GM19372 (cell line): Measurements from ENCODE around the gene CUL2.
A peak's percentile ranks its signal among the peaks of the same experiment; 100 is the strongest.

ENCODE experiments used
- ATAC-seq: cut with Tn5 transposase; IDR thresholded peaks from one replicate; pipeline ENCODE4 v1.9.1; 2021; ENCODE audit warnings: mild to moderate bottlenecking, low read depth, moderate library complexity; ENCODE audit not compliant: unreplicated experiment

The CUL2 gene

DNA sequence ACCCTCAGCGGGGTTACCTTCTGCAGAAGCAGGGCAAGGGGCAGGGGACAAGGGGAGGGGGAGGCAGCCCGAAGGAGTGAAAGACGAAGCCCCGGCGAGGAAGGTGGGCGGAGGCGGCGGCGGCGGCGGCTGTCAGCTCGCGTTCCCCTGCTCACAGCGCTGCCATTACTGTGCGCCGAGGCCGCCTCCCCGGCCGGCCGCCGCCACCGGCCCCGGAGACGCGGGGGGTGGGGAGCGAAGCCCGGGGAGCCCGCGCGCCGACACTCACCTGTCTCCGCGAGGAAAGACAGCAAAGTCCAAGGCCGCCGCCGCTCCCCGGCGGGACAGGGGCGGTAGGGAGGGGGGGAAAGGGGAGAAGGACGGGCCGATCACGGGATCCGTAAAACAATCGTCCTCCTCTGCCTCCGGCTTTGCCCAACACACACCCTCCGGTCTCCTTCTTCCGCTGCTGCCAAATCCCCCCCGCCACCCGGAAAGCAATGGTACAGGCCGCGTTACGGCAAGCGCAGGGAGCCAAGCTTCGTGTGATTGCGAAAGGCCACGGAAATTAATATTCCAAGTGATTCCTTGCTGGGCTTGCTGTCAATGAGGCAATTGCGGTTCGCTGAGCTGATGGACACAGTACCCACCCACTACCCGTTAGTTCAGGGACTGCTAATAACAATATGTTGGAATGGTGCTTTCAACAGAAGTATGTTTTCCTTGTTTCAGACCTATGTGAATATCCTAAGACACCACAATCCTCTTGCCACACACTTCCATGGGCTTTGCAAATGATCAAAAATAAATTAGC, at the start of gene CUL2:
Gene CUL2 (minus strand): TSS at position 180 of the 793 bp plus-strand sequence. CDS start 19,024 bp downstream, outside the sequence.
- ATAC-seq = peak; percentile 94

DNA sequence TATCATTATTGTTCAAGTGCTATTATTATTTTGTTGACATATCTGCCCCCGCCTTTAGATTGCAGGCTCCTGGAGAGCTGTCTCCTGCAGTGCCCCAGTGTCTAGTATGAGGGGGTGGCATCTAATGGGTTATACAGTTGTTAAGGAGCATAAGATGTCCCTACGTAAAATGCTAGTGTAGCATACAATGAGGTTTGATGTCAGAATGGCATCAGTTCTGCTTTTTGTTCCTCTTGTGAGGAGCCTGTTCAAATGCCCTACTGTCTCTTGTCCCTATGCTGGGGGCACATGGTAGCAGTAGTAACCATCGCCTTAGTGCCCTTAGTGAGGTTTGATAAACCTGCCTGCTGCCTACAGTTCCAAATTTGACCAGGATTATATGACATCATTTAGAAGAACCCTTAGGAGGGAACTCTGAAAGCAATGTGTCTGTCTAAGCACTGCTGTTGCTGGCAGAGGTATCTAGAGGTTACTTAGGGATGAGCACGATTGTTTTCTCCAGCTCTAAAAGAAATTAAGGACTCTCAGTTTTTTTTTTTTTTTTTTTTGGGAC, 46.2 kb upstream of the CUL2 start:
- ATAC-seq = peak; percentile 44

DNA sequence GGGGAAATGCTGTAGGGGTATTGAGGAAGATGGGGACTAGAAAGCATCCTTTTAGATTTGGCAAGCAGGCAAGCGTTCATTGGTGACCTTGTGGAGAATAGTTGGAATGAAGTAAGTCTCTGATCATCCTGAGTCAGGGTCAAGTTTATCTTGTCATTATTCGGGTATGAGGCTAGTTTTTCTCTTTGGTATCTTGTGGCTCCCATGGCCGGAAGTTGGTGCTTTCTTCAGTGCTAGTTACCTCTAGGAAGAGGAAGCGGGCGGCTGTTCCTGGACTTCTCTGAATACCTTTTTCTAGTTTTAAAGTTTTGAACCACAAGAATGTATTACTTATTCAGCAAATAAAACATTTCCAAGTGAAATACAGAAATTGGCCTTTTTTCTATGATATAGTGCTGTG, 45.7 kb upstream of the CUL2 start:
- ATAC-seq = no peak

DNA sequence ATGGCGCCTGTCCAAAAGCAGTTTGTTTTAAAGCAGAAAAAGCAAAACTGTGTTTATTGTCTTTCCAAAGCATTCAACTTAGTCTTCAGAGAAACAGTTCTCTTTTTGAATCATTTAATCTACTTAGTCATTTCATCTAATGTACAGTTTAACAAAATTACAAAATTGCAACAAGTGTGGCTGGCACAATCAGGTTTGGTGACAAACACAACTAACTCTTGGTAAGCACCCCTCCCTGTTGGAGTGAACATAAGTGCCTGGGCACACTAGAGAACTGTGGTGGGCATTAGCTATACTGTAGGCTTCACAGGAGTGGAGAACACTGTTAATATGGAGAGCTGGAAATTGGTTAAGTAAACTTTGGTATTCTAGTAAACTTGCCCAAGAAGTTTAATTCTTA, 43.4 kb upstream of the CUL2 start:
- no peak for ATAC-seq

DNA sequence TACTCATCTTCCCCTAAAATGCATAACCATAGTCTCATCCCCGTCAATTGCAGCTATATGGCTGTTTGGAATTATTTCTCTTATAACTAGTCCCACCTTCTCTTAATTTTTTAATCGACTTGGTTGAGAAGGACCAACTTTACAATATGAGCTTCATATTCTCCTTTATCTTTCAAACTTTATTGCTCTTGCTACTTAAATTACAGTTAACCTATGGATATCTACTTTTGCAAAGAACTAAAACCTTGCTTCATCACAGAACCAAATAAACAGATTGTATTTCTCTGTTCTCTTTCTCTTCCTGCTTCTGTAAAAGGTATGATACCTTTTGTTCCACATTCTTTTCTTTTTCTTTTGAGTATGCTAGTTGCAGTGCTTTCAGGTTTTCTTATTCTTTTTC, 42.6 kb upstream of the CUL2 start:
- no peak for ATAC-seq

DNA sequence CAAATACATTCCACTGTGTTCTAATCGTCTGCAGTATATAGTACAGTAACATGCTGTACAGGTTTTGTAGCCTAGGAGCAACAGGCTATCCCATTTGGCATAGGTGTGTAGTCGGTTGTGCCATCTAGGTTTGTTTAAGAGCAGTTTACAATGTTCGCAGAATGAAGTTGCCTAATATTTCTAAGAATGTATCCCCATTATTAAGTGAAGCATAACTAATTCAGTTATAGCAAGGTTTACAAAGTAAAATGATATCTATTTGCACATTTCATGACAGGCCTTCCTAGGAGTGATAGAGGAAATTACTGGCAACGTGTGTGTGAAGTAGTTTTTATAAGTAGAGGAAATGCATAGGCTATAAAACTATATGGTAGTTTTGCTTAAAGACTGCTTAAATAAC, 40.5 kb upstream of the CUL2 start:
- ATAC-seq = no peak

DNA sequence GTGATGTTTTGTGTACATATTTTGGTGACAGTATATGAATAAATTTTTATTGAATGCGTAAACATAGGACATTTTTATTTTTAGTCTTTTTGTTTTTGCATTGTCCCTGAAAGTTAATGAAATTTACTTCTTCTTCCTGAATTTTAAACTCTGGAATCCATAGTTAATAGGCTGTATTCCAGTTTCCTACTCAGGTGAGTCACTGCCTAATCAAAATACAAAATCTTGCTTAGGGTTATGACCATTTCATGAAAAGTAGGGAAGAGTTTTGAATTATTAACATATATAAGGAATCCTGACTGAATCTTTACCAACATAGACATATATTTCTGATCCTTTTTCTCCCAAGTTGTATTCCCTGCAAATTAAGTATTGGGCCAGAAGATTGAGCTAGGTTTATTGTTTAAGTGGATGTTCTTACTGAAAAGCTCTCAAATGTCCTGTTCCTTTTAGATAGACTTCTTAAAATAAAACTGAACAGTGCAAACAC, 39.1 kb upstream of the CUL2 start:
- no peak for ATAC-seq

DNA sequence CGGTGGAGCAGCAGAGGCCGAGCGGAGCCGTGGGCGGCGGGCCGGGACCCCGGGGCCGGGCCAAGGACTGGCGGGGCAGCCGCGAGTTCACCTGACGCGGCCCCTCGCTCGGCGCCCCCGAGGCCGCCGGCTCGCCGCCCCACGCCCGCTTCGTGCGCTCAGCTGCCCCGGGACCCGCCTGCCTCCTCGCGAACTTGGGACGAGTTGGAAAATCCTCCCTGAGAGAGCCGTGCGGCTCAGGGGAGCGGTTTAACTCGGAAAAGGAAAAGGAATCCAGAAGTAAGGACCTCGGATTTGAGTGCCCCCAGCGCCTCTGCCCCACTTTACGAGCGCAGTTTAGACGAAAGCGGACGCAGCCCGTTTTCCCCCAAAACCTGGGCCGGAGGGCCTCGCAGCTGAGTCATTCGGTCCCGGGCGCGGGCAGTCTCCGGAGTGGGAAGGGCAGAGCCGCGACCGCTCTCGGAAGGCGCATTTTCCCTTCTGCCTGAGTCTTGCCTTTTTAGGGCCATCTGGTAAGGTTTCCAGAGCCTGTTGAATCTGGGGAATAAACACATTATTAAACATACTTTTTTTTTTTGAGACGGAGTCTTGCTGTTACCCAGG, 37.2 kb upstream of the CUL2 start:
- peak; percentile 10 for ATAC-seq

DNA sequence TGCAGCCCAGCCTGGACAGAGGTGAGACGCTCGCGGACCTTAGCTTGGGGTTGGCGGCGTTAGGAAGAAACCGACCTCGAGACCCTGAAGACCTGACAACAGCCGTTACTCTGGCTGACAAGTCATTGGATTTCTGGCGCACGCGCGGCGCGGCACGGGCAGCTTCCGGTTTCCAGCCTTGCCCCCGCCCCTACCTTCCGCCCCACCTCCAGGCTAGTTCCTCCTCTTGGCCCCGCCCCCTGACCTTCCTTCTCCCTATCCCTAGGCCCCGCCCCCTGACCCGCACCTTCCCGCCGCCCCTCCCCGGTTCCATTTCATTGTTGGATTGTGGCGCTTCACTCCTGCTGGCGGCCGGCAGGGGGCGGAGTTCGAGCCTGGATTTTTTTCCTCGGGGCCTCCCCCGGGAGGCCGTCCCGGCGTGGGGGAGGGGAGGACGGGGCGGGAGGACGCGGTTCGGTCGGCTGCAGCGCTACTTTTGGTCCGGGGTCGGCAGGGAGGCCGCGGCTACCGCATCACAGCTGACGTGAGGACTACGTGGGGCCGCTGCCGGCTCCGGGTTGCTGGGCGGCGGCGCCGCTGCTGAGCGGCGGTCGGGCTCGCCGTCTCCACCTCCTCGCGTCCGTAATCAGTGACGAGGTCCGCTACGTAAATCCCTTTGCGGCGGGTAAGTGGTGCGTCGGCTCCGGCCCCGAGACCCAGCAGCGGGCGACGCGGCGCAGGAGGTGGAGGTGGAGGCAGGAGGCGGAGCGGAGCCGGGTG, 36.6 kb upstream of the CUL2 start, which contains the start of gene CREM:
Gene CREM (plus strand): TSS at position 317 of the 759 bp plus-strand sequence. CDS start 10,990 bp downstream, outside the sequence.
- ATAC-seq = peak; percentile 73

DNA sequence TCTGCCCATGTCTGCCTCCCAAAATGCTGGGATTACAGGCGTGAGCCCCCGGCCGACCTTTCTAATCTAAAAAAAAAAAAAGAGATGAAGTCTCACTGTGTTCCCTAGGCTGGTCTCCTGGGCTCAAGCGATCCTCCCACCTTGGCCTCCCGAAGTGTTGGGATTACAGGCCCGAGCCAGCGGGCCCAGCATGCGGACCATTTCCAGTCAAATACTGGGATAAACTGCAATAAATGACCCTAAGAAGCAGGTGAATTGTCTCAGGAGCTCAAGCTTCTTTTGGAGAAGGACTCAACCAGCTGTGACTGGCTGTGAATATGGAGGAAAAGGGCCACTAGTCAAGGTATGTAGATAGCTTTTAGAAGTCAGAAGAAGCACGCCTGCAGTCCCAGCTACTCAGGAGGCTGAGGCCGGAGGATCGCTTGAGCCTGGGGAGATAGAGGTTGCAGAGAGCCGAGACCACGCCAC, 36.0 kb upstream of the CUL2 start:
- ATAC-seq = no peak

DNA sequence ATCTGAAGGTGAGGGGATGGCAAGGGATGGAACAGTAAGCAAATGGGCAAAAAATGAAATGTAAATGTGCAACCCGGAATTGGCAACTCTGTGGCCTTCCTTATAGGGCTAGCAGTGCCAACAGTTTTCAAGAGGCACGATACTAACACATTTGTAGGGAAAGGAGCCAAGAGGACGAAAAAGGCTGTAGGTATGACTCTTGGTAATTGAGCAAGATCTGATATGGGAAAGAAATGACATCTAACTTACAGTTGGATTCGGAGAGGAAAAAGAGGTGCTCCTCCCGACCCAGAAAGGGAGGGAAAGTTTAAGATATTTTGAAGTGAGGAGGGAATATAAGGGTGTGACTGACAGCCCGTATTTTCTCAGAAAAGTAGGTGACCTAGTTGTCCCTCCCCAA, 34.4 kb upstream of the CUL2 start:
- ATAC-seq = no peak

DNA sequence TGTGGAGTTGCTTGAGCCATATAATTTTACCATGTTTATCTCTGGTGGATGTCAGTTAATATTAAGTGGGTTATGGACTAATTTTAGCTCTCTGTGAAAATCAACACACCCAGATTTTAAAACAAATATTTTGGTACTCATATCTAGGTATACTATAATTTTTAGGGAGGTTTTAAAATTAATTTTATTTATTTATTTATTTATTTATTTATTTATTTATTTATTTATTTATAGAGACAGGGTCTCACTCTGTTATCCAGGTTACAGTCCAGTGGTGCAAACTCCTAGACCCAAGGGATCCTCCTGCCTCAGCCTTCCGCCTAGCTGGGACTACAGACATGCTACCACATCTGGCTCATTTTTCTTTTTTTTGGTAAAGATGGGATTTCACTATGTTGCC, 29.2 kb upstream of the CUL2 start:
- ATAC-seq = no peak

DNA sequence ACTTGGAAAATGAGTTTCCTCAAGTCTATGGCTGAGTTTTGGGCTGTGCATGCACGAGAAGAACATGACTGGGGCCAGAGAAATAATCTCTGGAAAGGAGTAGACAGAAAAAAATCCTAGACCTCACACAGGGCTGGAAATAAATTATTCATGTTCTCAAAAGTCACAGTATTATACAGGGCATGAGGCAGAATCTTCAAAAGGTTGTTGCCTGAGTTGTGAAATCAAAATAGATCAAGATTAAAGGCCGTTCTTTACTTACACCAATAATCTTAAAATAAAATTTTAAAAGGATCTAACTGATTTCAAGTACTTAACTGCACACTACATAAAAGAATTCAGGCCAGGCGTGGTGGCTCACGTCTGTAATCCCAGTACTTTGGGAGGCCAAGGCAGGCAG, 22.4 kb upstream of the CUL2 start:
- no peak for ATAC-seq

DNA sequence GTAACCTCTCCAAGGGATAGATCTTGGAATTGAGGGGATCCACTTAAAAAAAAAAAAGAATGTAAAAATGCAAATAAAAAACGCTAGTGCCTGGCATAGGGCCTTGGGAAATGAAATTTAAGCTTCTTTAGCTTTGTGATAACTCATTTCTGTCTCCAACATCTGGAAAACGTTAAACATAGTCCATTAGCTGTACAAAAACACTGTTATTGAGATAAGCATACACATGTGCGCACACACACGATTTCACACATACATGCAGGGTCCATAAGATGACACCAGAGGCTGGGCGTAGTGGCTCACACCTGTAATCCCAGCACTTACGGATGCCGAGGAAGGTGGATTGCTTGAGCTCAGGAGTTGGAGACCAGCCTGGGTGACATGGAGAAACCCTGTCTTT, 13.7 kb upstream of the CUL2 start:
- ATAC-seq = no peak

DNA sequence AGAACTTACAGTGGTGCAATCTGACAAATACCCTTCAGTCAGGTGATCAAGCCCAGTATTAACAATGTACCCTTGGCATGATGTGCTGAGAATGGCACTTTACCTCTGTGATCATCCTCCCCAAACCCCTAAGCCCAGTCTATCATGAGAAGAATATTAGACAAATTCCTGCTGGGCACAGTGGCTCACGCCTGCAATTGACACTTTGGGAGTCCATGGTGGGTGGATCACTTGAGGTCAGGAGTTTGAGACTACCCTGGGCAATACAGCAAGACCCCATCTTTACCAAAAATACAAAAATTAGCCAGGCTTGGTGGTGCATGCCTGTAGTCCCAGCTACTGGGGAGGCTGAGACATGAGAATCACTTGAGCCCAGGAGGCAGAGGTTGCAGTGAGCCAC, 7.4 kb upstream of the CUL2 start:
- no peak for ATAC-seq

DNA sequence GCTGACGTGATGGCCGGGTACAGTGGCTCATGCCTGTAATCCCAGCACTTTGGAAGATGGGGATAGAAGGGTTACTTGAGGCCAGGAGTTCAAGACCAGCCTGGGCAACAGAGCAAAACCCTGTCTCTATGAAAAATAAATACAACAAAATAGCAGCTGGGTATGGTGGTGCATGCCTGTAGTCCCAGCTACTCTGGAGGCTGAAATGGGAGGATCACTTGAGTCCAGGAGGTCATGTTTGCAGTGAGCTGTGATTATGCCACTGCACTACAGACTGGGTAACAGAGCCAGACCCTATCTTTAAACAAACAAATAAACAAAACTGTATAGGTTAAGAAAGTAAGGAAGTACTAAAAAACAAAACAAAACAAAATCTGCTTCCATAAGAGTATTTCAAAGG, 6.2 kb upstream of the CUL2 start:
- no peak for ATAC-seq

DNA sequence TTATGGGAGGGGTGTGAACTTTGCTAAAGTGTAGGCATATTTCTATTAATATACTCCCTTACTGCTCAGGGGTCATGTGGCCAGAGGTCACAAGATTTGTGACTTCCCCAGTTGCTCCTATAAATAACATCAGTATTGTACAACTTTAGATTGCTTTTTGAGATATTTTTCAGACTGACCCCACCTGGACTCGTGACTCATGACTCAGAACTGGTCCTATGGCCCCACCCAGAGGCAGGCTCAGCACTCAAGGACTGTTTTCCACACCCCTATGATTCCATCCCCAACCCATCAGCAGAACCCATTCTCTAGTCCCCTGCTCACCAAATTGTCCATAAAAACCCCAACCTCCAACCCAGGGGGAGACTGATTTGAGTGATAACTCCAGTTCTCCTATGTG, 2.7 kb upstream of the CUL2 start:
- no peak for ATAC-seq

DNA sequence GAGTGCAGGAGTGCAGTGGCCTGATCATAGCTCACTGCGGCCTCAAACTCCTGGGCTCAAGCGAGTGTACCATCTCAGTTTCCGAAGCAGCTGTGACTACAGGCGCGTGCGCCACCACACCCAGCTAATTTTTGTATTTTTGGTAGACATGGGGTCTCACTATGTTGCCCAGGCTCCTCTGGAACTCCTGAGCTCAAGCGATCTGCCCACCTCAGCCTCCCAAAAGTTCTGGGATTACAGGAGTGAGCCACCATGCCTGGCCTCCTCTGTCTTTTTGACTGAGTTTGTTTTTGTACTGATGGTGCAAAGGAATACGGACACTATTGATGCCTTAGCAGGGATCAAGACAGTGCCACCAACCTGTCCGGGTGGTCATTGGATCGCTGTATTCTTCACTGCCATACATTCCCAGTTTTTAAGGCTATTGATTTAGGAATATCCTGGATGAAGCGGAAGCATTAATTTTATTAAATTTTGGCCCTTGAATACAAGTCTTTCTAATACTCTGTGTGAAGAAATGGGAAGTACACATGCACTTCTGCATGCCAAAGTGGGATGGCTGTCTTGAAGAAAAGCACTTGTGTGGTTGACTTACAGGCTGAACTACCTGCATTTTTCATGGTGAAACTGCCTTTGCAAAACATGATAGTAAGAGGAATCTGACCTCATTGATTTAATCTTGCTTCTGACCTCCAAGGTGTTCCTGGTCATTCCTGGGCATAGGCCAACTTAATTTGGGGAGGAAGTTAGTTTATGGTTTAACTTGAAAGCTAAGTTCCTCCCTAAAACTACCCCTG, 2.1 kb upstream of the CUL2 start:
- no peak for ATAC-seq

DNA sequence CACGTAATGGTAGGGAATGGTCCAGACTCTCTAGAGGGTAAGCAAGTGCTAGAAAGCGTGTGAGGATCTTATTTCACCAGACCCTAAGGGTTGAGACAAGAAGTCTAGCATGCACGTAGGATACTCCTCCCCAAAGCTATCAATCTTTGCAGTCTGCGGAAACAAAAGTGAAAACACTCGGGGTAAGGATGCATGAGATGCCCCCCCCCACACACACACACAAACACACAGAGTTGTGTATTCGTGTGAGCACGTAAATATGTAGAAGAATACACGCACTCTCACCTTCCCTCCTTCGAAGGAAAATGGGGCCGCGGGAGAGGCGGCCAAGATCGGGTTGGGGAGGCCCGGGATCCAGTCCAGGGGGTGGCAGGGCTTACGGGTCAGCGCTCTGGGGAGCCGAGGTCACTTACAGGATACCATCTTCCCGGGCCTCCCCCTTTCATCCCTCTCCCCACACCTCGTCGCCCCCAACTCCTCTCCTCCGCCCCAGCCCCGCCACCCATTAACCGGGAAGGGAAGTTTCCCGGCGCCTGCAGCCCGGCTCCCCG, 455 bp downstream of the CUL2 start:
- ATAC-seq = peak; percentile 20

DNA sequence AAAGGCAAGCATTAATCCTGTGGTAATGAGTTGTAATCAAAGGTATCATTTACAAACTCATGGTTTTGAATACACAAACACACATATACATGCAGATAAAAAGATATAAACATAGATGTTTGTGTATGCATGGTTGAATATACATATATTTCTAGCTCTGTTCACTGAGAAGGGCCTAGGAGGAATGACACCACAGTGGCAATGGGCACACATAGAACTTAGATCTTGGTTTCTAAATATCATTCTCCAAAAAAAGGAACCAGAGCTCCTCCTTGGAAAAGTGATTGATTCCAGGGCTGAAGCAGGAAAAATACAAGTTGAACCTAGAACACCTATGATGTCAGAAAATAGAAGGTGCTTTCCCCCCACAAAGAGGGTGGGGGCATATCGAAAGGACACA, 6.9 kb downstream of the CUL2 start:
- ATAC-seq = no peak
